ENCODE data around the gene RNLS. TPM values are rescaled to one million over a fixed set of nuclear protein-coding genes. Genes with fewer than 3 reads are reported as not detected.

Gene RNLS
- total RNA-seq, 1 donor from 2014 or later: 8.7 TPM

DNA sequence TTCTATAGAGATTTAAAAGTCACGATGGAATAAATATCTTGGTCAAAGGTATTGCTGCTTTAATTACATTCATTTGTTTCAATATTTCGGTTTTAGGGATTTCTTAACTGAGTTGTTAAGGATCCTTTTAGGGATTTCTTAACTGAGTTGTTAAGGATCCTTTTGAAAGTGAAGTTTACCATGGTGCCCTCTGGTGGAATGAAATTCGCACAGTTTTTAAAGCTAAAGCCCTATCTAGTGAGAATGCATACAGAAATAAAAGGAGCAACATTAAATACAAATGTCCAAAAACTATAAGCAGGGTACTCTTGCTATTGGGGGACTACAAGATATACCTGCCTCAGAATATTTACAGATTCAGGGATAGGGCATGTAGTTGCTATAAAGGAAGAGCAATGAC lies 193.7 kb downstream of the RNLS start:
- H3K4me3 ChIP-seq (ENCODE audit: low read depth, low read length): no peak overlapping the region
- TF ChIP-seq, protein P1, sequence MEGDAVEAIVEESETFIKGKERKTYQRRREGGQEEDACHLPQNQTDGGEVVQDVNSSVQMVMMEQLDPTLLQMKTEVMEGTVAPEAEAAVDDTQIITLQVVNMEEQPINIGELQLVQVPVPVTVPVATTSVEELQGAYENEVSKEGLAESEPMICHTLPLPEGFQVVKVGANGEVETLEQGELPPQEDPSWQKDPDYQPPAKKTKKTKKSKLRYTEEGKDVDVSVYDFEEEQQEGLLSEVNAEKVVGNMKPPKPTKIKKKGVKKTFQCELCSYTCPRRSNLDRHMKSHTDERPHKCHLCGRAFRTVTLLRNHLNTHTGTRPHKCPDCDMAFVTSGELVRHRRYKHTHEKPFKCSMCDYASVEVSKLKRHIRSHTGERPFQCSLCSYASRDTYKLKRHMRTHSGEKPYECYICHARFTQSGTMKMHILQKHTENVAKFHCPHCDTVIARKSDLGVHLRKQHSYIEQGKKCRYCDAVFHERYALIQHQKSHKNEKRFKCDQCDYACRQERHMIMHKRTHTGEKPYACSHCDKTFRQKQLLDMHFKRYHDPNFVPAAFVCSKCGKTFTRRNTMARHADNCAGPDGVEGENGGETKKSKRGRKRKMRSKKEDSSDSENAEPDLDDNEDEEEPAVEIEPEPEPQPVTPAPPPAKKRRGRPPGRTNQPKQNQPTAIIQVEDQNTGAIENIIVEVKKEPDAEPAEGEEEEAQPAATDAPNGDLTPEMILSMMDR (IDR thresholded peaks at IDR 0.05; ENCODE audit: insufficient read depth, low read length, severe bottlenecking): peak; percentile 40
- peak; percentile 54 for DNase-seq (ENCODE audit: low read depth)
- FAIRE-seq: no peak
- H3K27me3 ChIP-seq (ENCODE audit: control insufficient read depth, insufficient read depth, low read length): no peaks in the 10 kb centered on the region
- H3K36me3 ChIP-seq (ENCODE audit: control insufficient read depth, insufficient read depth, low read length): no peaks in the 10 kb centered on the region

DNA sequence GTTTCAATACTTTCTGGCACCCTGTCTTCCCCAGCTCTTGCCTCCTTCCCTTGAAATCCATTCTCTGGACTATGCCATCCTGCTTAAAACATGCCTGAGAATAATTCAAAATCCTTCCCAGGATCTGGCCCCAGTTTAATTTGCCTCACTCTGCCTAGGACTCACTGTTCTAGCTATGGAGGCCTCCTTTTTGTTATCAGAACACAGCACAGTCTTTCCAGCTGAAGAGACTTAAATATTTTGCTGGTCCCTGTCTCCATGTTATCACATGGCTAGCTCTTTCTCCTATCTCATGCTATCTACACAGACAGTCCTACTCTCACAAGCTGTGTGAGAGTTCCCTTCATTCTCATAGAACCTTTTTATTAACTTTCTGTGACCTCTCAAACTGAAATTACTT lies 194.8 kb downstream of the RNLS start:
- TF ChIP-seq, protein P1 (IDR thresholded peaks at IDR 0.05; ENCODE audit: insufficient read depth, low read length, severe bottlenecking): no peak
- H3K36me3 ChIP-seq (ENCODE audit: control insufficient read depth, insufficient read depth, low read length): no peaks in the 10 kb centered on the region
- DNase-seq (ENCODE audit: low read depth) (no peak), FAIRE-seq (no peak)
- H3K27me3 ChIP-seq (ENCODE audit: control insufficient read depth, insufficient read depth, low read length): no peaks in the 10 kb centered on the region
- H3K4me3 ChIP-seq (ENCODE audit: low read depth, low read length): no peak overlapping the region

DNA sequence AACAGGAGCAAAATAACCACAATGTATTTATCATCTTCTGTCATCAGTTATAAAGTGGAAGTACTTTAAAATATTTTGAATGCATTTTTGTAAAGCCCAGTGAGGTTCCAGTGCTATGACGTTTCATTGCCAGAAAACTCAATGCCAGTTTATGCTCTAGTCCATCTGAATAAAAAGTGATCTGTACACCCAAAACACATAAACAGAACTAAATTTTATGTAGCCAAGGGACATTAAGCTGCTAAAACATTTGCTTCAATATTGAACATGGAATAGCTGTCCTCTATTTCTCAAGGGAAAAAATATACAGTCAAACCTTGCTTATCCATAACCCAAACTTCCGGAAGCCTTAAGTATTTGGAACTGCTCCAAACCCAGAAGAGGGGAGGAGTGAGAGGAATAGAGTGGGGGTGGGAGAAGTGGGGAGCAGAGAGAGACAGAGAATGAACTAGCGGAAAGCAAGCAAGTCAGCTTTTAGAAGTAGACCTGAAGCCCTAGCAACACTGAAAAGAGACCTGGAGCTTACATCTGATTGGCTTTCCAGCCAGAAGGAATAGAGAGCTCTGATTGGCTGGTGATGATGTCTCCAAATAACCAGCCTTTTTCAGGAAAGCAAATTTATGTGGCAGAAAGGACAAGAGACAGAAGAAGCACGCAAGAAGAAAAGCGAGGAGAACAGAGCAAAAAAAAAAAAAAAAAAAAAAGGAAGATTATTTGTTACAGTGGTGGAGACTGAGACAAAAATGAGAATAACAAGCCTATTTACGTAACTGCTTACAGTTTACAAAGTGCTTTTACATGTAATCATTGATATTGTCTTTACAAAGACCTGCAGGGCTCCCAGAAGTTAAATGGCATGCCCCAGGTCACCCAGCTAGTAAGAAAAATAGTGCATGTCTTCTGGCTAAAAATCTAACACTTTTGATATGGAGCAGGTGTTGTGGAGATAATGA lies 196.0 kb downstream of the RNLS start:
- TF ChIP-seq, protein P1 (IDR thresholded peaks at IDR 0.05; ENCODE audit: insufficient read depth, low read length, severe bottlenecking): no peak
- DNase-seq (ENCODE audit: low read depth): peak; percentile 81
- FAIRE-seq: no peak
- Histone ChIP-seq H3K36me3 (ENCODE audit: control insufficient read depth, insufficient read depth, low read length) (no peaks in the 10 kb centered on the region), H3K4me3 (ENCODE audit: low read depth, low read length) (no peak overlapping the region), H3K27me3 (ENCODE audit: control insufficient read depth, insufficient read depth, low read length) (no peaks in the 10 kb centered on the region)

DNA sequence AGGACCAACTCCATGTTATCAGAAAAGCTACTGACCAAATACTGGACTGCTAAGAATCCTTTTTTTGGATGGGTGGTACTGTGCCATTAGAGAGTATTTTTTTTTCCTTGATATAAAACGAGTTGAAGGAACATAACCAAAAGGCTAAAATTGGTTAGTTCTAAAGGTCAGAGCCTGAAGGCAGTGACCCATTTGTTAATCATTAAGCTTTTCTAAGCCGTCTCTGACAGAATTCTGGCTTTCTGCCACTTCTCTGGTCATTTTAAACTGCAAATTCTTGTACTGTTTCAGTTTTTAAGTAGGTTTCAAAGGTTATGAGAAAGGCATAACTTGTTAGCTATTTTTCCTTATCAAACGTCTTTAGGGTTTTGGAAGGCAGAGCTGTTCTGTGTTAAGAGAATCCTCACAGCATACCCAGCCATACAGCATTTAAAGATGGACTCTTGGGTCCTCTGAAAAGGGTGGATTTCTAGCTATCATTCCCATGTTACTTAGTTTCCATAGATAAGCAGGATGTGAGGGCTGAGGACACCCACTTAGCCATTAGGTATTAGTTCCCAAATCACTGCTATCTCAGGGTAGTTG lies 196.8 kb downstream of the RNLS start:
- H3K4me3 ChIP-seq (ENCODE audit: low read depth, low read length): no peak overlapping the region
- FAIRE-seq: no peak
- no peaks in the 10 kb centered on the region for H3K36me3 ChIP-seq (ENCODE audit: control insufficient read depth, insufficient read depth, low read length)
- H3K27me3 ChIP-seq (ENCODE audit: control insufficient read depth, insufficient read depth, low read length): no peaks in the 10 kb centered on the region
- TF ChIP-seq, protein P1 (IDR thresholded peaks at IDR 0.05; ENCODE audit: insufficient read depth, low read length, severe bottlenecking): no peak
- DNase-seq (ENCODE audit: low read depth): peak; percentile 79

DNA sequence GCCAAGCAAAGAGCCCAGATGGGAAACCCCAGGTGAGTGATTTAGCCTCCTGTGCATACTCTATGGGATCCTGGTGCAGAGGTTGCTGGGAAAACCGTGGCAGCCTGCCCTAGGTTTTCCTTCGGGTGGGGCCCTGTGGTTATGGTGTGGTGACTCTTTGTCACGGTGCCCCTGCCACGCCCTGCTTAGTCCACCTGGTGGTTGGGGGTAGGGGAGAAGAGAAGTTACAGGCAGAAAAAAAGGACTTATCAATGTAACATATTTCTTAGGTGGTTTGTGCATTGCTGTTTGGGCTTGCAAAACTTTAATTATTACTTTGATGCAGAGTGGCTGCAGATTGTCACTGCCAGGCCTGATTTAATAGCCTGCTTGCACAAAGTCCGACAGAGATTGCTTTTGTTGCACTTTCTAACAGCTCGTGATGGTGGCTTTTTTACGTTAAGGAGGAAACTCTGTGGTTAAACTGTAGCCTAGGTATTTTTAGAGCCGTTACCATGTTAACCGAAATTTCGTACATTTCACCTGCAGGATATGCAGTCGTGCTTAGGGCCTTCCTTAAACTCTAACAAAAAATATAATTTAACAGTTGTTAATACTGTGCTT lies 197.4 kb downstream of the RNLS start:
- no peak for FAIRE-seq
- Histone ChIP-seq H3K4me3 (ENCODE audit: low read depth, low read length) (no peak overlapping the region), H3K27me3 (ENCODE audit: control insufficient read depth, insufficient read depth, low read length) (no peaks in the 10 kb centered on the region), H3K36me3 (ENCODE audit: control insufficient read depth, insufficient read depth, low read length) (no peaks in the 10 kb centered on the region)
- peak; percentile 92 for DNase-seq (ENCODE audit: low read depth)
- TF ChIP-seq, protein P1 (IDR thresholded peaks at IDR 0.05; ENCODE audit: insufficient read depth, low read length, severe bottlenecking): no peak
